Cardiac muscle cell (in vitro differentiated cells and primary cell): ENCODE results near the gene EMX2. TPM values are rescaled to one million over a fixed set of nuclear protein-coding genes. Genes with fewer than 3 reads are reported as not detected.

Experiments used
- DNase-seq, 2 donors: peaks; one replicate each; pipeline versions ENCODE4 v3.0.0 to v3.0.0-alpha.2; 2010 to 2017; ENCODE audit warnings: low read depth in 1 of 2, low spot score in 1 of 2
- H3K27ac ChIP-seq: fragments of 200-600 bp; sonication (generic); 2 replicates; pipeline ENCODE4 v1.5.1; 2016
- H3K27me3 ChIP-seq: fragments of 200-600 bp; sonication (generic); 2 replicates; pipeline ENCODE4 v1.6.0; 2016; ENCODE audit warnings: control low read depth
- H3K36me3 ChIP-seq: fragments of 200-600 bp; sonication (generic); 2 replicates; pipeline ENCODE4 v1.5.1; 2016; ENCODE audit warnings: control low read depth
- H3K4me1 ChIP-seq: fragments of 200-600 bp; sonication (generic); 2 replicates; pipeline ENCODE4 v1.8.1; 2017; ENCODE audit warnings: low read depth, mild to moderate bottlenecking, mixed run types
- H3K4me3 ChIP-seq: fragments of 200-600 bp; sonication (generic); 2 replicates; pipeline ENCODE4 v1.5.1; 2016; ENCODE audit warnings: mild to moderate bottlenecking
- H3K9me3 ChIP-seq: fragments of 200-600 bp; sonication (generic); 2 replicates; pipeline ENCODE4 v1.5.1; 2017; ENCODE audit warnings: low read depth, mild to moderate bottlenecking, control low read depth
- CTCF ChIP-seq: IDR thresholded peaks from 2 replicates; pipeline ENCODE4 v1.5.1; 2012; ENCODE audit warnings: low read depth, mild to moderate bottlenecking, low read length
- polyA plus RNA-seq: library from polyadenylated mRNA; unstranded; fragments of >200 nt; fragmentation: Nextera tagmentation; extraction: Ambion mirVana; gene quantifications from 2 replicates; pipeline ENCODE4 v1.2.1, GENCODE V29; 2016
- total RNA-seq: library from RNA; depleted of rRNA; stranded (reverse); fragments of >200 nt; gene quantifications from 2 replicates; pipeline ENCODE4 v1.2.3, GENCODE V29; 2016

Gene EMX2
- total and polyA plus RNA-seq, 2 experiments from 2014 or later: not detected

DNA sequence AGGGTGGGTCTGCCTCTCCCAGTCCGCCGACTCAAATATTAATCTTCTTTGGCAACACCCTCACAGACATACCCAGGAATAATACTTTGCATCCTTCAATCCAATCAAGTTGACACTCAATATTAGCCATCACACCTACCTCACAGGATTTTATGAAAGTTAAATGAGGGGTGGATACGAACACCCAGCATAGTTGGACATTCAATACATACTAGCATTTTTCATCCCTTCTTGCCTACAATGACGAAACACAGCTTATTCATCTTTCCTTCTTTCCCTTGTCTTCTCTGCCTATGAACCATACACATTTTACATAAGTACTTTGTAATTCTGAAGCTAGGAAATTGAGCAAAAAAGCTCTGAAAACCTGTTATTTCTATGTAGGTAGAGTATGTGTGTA is 48.5 kb downstream of the EMX2 start:
- H3K4me3 ChIP-seq: no peak overlapping the region
- H3K27ac ChIP-seq: no peak overlapping the region
- no peak for TF ChIP-seq CTCF
- H3K9me3 ChIP-seq: no peaks in the 10 kb centered on the region
- no peaks in the 10 kb centered on the region for H3K4me1 ChIP-seq
- peaks cover 38% of the 10 kb centered on the region for H3K27me3 ChIP-seq
- H3K36me3 ChIP-seq: no peaks in the 10 kb centered on the region
- no peak for DNase-seq

DNA sequence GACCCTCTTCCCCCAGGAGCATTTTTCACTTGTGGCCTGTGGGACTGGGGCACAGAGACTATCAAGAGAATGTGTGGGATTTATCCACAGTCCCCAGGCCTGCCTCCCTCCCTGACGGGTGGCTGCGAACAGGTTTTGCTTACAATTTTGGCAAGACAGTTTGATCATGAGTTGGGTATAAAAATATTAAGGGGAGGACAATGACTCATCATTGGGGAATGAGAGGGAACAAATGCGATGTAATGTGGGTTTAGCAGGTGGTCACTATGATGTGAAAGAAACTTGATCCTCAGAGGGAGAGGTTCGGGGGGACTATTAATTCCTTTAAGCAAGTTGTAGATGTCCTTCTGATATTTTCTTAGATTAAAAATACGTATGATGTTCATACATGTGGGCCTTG is 52.2 kb downstream of the EMX2 start:
- Histone ChIP-seq H3K27me3 (peaks cover 58% of the 10 kb centered on the region), H3K27ac (no peak overlapping the region), H3K4me3 (no peak overlapping the region), H3K4me1 (no peaks in the 10 kb centered on the region), H3K36me3 (no peaks in the 10 kb centered on the region), H3K9me3 (no peaks in the 10 kb centered on the region)
- no peak for TF ChIP-seq CTCF
- DNase-seq: no peak

DNA sequence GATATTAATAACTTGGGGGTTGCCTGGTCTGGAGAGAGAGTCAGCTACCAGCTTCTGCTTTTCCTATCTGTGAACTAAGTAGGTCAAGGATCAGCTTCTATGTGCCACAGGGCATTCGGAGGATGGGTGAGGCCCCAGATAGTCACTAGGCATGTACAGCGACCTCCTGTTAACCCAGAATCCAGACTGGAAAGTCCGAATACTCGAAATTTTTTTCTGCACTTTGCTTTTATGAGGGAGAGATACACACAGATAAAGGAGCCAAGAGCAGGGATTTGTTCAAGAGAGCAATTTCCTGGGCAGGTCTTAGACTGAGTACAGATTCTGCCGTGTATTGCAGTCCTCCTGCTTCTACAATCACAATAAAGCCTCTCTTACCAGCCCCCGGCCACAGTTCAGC is 54.2 kb downstream of the EMX2 start:
- Histone ChIP-seq H3K4me1 (no peaks in the 10 kb centered on the region), H3K36me3 (no peaks in the 10 kb centered on the region), H3K27ac (no peak overlapping the region), H3K4me3 (no peak overlapping the region), H3K9me3 (no peaks in the 10 kb centered on the region), H3K27me3 (peaks cover 49% of the 10 kb centered on the region)
- no peak for DNase-seq
- no peak for TF ChIP-seq CTCF

DNA sequence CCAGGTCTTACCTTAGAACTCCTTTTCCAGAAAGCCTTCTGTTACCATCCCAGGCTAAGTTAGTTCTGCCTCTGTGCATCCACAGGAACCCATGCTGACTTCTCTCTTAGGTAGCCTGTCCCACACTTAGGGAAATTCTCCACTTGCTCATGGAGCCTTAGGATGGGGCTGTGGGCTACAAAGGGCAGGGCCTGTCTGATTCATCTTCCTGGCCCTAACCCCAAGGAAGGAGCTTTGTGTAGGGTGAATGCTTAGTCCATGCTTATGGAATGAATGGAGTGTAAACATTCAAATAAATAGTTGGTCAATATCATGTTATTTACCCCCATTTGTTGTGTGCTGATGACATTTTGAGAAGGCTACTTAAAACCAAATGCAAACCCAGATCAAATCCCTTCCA is 54.7 kb downstream of the EMX2 start:
- no peak overlapping the region for H3K27ac ChIP-seq
- no peak for TF ChIP-seq CTCF
- no peak overlapping the region for H3K4me3 ChIP-seq
- no peaks in the 10 kb centered on the region for H3K9me3 ChIP-seq
- no peaks in the 10 kb centered on the region for H3K4me1 ChIP-seq
- DNase-seq: no peak
- H3K36me3 ChIP-seq: no peaks in the 10 kb centered on the region
- H3K27me3 ChIP-seq: peaks cover 45% of the 10 kb centered on the region

Other genes with a start within 250 kb of the EMX2 start
- gene PDZD8, start 167.3 kb upstream of the EMX2 start, total RNA-seq: 6.9 and 12.9 TPM in 2 replicates
- gene PDZD8, start 167.3 kb upstream of the EMX2 start, polyA plus RNA-seq: 4.7 and 9.9 TPM in 2 replicates